GM18951 (cell line): ENCODE results near the gene TIMP2.

ENCODE experiments used
- POLR2A ChIP-seq: IDR thresholded peaks from 4 replicates; pipeline ENCODE4 v1.6.1; 2011; ENCODE audit warnings: mild to moderate bottlenecking; ENCODE audit not compliant: insufficient read length, insufficient read depth; ENCODE audit errors: extremely low read depth
- in situ Hi-C: fragments of 300-500 bp; cut with MboI; formaldehyde crosslinking; loops from one replicate; pipeline ENCODE4 v1.12.0; 2022; ENCODE audit warnings: low sequenced_read_pairs, mixed read lengths, inconsistent platforms; ENCODE audit not compliant: unreplicated experiment

The TIMP2 gene

GRCh38 chr17:78864117-78864516 is 61.1 kb downstream of the TIMP2 start:
- no peak for TF ChIP-seq POLR2A
- in situ Hi-C loops, result loop anchor here (10.0 kb wide), 1 partner anchor 111 kb away; the partner anchor contains the start of gene LGALS3BP

DNA sequence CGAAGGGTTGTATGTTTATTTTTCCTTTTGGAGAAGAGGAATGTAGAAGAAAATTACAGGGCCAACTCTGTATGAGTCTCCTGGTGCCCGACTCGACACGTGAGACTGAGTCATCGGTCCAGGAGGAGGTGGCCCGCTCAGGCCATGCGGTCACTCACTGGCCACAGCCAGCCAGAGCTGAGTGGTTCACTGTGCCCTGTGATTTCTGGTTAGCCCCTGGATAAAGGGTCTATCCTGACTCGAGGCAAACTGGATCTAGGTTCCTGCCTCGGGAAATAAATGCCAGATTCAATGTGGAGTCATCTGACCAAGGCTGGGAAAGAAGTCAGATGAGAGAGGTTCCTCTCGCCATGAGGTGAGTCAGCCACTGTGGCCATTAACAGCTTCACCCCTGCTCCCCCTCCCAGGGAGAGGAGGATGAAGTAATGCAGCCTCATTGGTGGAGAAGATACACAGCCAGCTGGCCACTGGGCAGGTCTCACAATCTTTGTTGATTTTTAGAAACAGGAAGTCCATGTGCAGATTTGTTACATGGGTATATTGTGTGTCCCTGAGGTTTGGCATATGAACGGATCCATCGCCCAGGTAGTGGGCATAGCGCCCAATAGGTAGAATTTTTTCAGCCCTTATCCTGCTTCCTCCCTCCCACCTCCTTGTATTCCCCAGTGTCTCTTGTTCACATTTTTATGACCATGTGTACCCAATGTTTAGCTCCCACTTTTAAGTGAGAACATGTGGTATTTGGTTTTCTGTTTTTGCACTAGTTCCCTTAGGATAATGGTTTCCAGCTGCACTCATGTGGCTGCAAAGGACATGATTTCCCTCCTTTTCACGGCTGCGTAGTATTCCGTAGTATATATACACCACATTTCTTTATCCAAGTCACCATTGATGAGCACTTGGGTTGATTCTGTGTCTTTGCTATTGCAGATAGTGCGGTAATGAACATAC is 62.8 kb downstream of the TIMP2 start:
- no peak for TF ChIP-seq POLR2A
- in situ Hi-C loops, result loop anchor here (10.0 kb wide), 1 partner anchor 112 kb away; the partner anchor contains the start of gene LGALS3BP

GRCh38 chr17:78861229-78861628 is 64.0 kb downstream of the TIMP2 start:
- in situ Hi-C loops, result loop anchor here (10.0 kb wide), 1 partner anchor 114 kb away; the partner anchor contains the start of gene LGALS3BP
- no peak for TF ChIP-seq POLR2A

GRCh38 chr17:78859051-78859450 is 66.1 kb downstream of the TIMP2 start:
- in situ Hi-C loops, result no loop called here
- no peak for TF ChIP-seq POLR2A

DNA sequence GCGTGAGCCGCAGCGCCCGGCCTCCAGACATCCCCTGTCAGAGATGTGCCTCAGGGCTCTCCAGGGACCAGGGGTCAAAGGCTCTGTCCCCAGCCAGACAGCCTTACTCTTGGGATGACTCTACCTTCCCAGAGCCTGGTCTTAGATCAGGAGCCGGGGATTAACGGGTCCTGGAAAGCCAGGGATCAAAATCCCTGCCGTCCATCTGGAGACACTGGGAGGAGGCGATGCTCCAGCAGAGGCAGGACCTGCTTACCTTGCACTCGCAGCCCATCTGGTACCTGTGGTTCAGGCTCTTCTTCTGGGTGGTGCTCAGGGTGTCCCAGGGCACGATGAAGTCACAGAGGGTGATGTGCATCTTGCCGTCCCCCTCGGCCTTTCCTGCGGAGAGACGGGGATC is 67.9 kb downstream of the TIMP2 start:
- no peak for TF ChIP-seq POLR2A
- in situ Hi-C loops, result no loop called here

GRCh38 chr17:78855561-78856165 is 69.5 kb downstream of the TIMP2 start:
- no peak for TF ChIP-seq POLR2A
- in situ Hi-C loops, result no loop called here

GRCh38 chr17:78854508-78854907 is 70.7 kb downstream of the TIMP2 start:
- TF ChIP-seq POLR2A, result no peak
- in situ Hi-C loops, result no loop called here

DNA sequence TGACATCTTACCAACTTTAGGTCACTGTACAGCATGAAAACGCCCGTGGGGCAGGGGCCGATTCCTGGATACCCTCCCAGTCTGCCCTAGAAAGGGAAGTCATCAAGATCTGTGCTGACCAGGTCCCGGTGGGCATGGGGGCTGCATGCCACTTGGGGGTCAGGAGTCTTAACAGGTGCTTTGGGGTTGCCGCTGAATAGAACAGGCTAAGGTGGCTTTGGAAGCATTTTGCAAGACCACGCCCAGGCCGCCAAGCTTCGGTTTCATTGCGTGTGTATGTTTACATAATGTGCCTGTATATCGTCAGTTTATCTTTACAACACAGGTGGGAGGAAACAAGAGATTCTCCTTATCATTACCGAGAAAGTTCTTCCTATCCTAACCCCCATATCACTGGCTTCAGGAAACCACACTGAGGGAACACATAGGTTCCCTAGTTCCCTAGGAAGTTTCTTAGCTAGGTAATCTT is 71.2 kb downstream of the TIMP2 start:
- TF ChIP-seq POLR2A, result no peak
- in situ Hi-C loops, result no loop called here

DNA sequence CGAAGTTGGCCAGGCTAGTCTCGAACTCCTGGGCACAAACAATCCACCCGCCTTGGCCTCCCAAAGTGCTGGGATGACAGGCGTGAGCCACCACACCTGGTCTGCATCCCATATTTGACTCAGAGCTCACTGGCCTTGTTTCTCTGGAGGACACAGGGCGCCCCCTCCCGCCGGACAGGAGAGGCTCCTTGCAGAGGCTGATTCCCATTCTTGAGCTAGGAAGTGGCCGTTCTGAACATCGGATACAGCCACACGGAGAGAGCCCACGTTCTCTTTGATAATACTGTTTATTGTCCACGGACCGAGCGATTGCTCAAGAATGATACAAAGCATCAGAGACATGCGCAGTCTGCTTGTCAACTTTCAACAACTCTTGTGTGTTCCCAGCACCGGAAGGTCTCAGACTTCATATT is 72.5 kb downstream of the TIMP2 start:
- in situ Hi-C loops, result no loop called here
- no peak for TF ChIP-seq POLR2A

- TF ChIP-seq POLR2A, result no peak
- in situ Hi-C loops, result no loop called here
Observed at GRCh38 chr17:78849026-78849425, 76.2 kb downstream of the TIMP2 start.

GRCh38 chr17:78847052-78847451 is 78.1 kb downstream of the TIMP2 start:
- in situ Hi-C loops, result no loop called here
- TF ChIP-seq POLR2A, result no peak

DNA sequence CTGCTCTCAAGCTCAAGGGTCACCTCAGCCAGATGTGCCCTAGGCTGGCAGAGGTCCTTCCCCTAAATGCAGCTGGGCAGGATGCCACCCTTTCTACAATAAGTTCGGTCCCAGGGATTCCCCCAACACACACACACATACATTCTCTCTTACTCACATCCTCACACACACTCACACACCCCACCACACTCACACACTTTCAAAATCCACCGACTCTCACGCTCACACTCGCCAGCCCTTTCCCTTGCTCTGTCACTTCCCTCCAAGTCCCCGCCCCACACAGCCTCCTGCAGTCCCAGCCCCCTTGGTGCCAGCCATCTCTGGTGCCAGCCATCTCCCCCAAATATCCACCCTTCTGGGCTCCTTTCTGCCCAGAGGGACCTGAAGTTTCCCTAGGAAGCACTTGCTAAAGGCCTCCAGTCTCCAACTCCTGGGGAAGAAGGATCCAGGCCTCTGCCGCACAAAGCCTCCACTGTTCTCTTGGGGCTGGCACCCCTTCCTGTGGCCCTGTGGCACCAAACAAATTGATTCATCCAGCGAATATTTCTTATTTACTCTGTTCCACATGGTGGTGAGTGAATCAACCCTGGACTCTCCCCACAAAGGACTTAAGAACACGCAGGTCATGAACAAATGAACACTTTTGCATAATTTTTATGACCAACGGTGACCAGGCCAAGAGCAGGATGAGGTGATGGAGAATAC is 80.7 kb downstream of the TIMP2 start:
- in situ Hi-C loops, result no loop called here
- TF ChIP-seq POLR2A, result no peak
